ENCODE data around the gene OR2A42. TPM values are rescaled to one million over a fixed set of nuclear protein-coding genes. Genes with fewer than 3 reads are reported as not detected.
A peak's percentile ranks its signal among the peaks of the same experiment; 100 is the strongest.
"Not testable (repeated sequence)": the region's sequence is repeated elsewhere in the genome, so short reads cannot be mapped to it uniquely, and the experiment has no call there.

The OR2A42 gene
- total RNA-seq, 1 donor from 2014 or later, result 0.15 TPM

DNA sequence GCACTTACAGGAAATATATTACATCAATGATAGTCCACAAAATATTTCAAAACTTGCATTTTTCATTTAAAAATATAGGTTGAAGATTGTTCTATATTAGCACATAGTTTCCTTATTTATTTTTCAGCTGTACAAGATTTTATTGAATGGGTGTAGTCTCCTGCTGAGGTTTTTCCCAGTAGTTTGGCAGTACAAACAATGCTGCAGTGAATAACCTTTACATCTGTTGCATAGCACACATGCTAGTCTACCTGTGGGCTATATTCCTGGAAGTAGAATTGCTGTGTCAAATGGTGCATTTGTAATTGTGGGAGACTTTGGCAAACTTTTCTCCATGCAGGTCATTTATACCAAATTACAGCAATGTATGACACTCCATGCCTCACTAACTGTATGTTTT lies 18.9 kb downstream of the OR2A42 start:
- DNase-seq (ENCODE audit: low read depth), result not testable (repeated sequence)

DNA sequence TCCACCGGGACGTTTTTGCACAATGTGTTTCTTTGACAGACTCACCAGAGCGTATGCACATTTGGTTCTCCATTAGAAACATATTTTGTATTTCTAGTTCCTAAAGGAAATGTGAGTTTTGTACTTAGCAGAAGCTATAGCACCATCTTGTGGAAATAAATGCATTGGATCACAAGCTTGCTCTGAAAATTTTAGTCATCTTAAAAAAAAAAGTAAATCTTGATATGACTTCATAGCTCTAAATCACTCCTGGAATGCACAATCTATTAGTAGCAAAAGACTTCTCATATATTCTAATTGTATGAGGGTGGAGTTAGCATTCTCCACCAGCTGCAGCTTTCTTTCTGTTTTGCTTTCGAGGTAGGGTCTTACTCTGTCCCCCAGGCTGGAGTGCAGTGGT lies 20.3 kb downstream of the OR2A42 start:
- DNase-seq (ENCODE audit: low read depth), result not testable (repeated sequence)

DNA sequence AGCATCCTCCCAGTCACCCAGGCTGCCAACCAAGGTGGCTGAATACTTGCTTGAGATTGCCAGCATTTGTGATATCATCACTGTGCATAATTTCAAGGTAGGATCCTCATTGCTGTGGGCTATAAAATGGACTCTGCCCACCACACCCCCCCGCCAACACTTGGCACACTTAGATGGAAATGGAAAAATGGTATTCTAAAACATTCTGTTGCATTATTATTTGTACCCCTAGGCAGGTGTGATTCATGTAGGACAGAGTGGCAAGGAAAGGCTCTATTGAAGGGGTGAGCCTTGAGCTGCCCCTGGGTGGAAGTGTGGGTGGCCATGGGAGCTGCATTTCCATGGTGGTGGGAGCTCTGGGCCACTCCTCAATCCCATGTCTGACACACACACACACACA lies 20.8 kb downstream of the OR2A42 start:
- DNase-seq (ENCODE audit: low read depth), result not testable (repeated sequence)

DNA sequence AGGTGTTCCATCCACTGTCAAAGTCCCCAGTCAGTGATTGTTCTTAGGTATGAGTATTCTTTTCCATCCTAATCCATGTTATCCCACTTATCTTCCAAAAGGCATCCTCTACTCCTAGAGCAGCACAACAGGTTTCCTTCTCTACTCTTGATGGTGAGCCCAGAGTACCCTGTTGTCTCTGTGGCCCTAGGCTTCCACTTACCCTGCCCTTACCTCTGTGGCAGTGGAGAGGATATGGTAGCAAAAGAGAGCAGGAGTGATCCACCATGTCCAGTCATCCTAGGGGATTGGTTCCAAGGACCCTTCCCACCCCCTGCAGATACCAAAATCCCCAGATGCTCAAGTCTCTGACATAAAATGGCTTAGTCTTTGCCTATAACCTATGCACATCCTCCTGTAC lies 22.2 kb downstream of the OR2A42 start:
- not testable (repeated sequence) for DNase-seq (ENCODE audit: low read depth)

DNA sequence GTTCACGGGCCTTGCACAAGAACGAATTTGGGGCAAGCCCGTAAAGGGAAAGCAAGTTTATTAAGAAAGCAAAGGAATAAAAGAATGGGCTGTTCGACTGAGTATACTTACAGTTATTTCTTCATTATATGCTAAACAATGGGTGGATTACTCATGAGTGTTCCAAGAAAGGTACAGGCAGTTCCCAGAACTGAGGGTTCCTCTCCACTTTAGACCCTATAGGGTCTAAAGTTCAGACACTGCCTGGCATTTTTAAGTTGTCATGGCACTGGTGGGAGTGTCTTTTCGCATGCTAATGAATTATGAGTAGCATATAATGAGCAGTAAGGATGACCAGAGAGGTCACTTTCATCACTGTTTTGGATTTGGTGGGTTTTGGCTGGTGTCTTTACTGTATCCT lies 34.1 kb downstream of the OR2A42 start:
- DNase-seq (ENCODE audit: low read depth), result not testable (repeated sequence)

DNA sequence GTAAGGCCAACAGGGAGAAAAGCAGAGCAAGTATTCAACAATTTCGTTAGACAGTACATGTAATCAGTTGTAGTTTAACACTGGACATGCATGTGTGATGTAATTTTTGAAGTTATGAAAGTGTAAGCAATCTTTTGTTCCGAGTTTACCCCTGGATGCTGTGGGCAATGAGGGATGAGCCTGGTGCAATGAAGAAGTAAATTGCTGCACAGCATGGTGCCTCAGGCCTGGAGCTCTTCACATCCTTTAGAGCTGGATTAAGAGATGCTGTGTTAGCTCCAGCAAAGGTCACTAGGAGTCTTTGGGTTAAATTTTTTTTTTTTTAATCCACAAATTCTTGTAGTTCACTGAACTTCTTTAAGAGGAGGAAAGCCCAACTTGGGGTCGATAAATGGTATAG lies 36.3 kb downstream of the OR2A42 start:
- not testable (repeated sequence) for DNase-seq (ENCODE audit: low read depth)

DNA sequence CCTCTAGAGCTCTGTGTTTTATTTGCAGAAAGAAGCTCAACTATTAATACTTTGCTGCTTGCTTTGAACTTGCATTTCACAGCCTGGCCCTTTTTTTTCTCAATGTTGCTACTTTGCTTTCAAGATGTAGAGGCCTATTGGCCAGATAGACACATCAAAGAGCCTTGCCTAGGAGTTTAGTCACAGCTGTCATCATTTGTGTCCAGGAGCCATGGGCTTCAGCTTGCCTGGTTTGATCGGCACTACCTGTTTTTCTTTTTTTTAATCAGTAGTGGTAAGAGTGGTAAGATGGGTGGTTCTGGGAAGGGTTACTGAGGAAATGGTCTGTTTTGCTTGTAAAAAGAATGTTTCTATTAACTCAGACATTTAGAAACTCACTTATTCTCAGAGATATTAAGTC lies 37.4 kb downstream of the OR2A42 start:
- not testable (repeated sequence) for DNase-seq (ENCODE audit: low read depth)

DNA sequence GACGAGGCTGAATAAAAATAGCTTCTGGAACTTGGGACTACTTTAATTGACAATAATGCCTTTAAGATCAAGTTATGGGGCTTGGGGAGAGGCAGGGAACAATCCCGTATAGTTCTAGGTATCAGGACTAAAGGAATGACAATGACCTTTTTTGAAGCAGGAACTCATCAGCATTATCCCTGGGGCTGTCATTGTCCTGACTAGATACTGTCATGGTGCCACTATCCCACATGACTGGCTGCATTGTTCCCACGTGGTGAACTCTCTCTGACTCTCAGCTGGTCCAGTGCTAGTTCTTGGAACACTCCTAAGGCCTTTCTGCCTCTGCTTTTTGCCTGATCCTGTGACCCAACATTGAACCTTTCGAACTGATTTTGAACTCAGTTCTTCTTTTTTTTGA lies 40.5 kb downstream of the OR2A42 start:
- DNase-seq (ENCODE audit: low read depth), result not testable (repeated sequence)

DNA sequence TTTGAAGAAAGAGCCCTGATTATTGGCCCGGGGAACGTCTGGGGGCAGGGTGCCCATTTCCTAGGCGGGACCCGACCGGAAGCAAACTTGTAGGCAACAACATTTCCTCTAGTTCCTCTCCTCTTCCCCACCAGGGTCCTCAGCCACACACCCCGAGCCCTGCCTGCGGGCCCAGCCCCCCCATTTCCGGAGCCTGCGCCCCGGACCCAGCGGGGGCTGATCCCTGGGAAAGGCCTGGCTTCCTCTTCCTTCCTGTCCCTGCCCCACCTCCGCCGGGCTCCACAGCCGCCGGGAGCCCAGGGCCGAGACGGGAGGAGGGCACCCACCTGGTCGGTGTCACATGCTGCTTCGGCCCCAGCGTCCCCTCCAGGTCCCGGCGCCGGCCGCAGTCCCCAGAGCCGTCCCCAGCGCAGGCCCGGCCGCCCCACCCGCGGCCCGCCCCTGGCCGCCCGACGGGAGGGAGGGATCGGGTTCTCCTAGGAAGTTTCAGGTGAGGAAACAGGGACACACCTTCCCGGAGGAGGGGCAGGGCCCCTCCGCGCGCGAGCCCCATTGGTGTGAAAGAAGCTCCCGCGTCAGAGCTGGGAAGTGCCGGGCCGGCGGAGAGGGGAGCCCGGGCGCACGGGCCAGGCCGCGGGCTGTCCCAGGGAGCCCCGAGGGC lies 44.1 kb downstream of the OR2A42 start, which contains the start of gene ARHGEF35:
ARHGEF35 (minus strand) TSS at position 622 of the 661 bp plus-strand sequence. CDS start 7,450 bp downstream, outside the sequence.
- DNase-seq (ENCODE audit: low read depth), result not testable (repeated sequence)

DNA sequence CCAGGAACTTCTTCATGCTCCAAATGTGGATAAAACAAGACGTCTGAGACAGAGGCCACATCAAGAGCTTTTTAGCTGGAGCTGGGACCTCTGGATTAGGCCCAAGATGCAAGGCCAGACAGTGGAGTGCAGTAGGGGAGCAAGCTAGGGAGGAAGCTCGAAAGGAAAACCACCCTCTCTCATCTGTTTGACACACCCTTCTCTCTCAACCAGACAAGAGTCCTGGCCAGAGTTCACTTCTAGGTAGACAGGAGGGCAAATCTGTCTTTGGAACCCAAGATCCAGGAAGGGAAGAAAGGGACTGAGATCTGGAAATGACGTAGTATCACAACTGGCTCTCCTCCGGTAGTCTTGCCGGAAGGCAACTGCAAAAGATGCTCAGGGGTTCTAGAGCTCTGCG lies 45.0 kb downstream of the OR2A42 start:
- DNase-seq (ENCODE audit: low read depth), result not testable (repeated sequence)

DNA sequence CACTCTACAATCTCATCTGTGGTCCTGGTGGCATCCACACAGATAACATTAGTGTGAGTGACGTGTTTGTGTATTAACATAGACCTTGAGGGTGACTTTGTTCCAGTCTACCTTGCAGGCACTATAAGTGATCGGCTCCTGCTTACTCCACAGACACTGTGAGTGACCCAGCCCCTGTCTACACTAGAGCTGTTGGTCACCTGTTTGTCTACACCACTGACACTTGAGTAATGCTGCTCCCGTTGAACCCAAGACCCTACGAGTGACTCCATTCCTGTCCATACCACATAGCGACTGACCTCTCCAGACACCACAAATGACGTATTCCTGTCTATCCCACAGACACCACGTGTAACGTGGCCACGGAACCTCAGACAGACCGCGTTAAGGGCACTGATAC lies 45.6 kb downstream of the OR2A42 start:
- not testable (repeated sequence) for DNase-seq (ENCODE audit: low read depth)

DNA sequence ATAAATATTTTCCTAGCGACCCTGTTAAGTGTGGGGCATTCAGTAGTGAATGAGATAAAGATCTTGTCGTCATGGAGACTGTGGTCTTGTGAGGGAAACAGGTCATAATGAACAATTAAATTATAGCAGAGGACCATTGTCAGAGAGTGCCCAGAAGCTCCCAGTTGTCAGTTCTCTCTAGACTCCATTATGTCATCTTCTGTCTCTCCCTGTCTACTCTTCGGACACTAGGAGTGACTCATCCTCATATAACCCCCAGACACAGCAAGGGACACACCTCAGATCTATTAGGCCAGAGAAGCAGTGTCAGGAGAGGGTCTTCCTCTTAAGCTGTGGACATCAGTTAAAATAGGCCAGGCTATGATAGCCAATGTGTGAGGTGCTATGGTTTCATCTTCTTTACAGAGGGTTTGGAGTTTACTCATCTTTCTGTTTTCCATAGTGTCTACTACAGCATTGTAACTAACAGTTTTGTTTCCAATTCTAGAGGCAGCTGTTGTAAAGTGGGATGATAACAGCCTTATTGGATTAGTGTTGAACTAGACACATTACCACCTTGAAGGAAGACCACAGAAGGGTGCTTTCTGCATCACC lies 50.7 kb downstream of the OR2A42 start:
- not testable (repeated sequence) for DNase-seq (ENCODE audit: low read depth)

DNA sequence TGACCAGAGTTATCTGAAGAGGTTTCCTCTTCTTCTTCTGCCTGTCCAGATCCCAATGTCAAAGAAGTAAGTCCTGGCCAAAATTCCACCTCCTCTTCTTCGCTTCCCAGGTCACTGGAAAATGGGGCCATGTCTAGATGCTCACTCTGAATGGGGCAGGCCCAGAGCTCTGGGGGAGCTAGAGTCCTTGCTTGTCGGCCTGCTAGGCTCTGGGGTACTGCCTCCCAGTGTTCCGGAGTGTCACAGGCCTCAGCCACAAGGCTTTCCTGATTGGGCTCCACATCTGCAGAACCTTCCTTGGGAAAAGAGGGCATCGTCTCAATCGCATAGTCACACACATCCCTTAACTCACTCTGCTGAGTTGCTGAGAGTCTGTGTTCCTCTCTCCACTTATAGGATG lies 51.6 kb downstream of the OR2A42 start:
- not testable (repeated sequence) for DNase-seq (ENCODE audit: low read depth)

DNA sequence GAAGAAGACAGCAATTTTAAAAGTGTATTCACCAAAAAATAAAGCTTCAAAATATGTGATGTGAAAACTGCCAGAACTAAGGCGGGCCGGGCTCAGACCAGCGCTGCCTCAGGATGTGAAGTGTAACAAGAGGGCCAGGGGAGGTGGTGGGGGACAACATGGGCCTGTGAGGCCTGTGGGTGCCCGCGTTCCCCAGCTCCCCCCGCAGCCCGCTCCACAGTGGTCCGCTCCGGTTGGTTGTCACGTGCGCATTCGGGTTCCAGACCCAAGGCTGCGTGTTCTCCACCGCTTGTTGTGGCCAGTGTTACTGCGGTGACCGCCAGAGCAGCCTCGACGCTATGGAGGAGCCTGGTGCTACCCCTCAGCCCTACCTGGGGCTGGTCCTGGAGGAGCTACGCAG lies 56.2 kb downstream of the OR2A42 start, which contains the start of gene CTAGE4:
CTAGE4 (plus strand) TSS at position 301 of the 400 bp plus-strand sequence; CDS start at position 339, 38 bp downstream.
- not testable (repeated sequence) for DNase-seq (ENCODE audit: low read depth)

DNA sequence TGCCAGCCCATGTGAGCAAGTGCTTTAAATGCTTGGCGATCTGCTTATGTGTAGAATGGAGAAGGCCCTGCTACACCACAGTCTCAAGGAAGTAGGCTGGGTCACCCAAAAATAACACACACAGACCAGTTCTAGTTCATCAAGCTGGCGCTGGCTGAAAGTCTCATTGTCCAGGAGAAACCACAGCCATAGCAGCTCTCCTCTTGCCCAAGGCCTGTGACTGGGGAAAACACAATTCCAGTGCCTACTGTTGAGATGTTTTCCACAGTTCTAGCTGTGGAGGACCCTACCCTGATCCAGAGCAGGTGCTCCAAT lies 60.3 kb downstream of the OR2A42 start:
- DNase-seq (ENCODE audit: low read depth), result not testable (repeated sequence)

DNA sequence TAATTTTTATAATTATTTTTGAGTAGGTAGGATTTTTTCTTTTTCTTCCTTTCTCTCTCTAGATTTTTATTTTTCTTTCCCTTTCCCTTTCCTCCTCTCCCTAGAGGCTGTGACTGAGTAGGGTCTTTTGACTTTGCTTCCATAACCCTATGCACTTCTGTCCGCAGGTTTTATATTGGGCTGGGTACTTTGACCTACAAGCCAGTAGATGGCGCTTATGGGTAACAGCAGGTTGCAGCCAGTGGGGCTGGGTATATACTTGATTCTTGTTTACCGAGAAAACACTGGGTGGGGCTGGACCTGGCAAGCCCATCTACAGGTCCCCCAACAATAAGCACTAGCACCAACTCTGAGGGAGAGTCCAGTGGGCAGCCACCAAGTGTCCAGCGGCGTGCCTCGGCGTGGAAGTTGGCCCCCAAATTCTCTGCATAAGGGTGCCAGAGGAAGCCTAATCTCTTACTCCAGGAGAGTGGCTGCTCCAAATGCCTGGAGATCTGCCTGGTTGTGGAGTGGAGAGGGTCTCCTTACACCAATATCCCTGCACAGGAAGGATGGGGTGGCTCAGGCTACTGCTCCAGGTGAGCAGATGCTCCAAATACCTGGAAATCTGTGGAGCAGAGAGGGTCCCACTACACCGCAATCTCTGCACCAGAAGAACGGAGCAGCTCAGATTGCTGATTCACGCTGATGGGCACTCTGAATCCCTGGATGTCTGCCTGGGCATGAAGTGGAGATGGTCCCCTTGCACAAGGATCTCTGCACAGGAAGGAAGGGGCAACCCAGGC lies 60.8 kb downstream of the OR2A42 start:
- peak; percentile 8 for DNase-seq (ENCODE audit: low read depth)

Other genes starting within 250 kb of the OR2A42 start
- not detected in 2 replicates for gene OR6B1, start 239.3 kb downstream of the OR2A42 start, total RNA-seq
- not detected in 2 replicates for gene OR2A5, start 190.7 kb downstream of the OR2A42 start, total RNA-seq
- not detected in 2 replicates for gene OR2A25, start 169.8 kb downstream of the OR2A42 start, total RNA-seq
- gene OR2A12, start 153.3 kb downstream of the OR2A42 start, total RNA-seq, result not detected in 2 replicates
- gene OR2A2, start 130.0 kb downstream of the OR2A42 start, total RNA-seq, result not detected in 2 replicates
- gene OR2A14, start 116.4 kb downstream of the OR2A42 start, total RNA-seq, result not detected in 2 replicates
- 7.3 and 17.4 TPM in 2 replicates for gene CTAGE4, start 56.1 kb downstream of the OR2A42 start, total RNA-seq
- gene ARHGEF35, start 43.8 kb downstream of the OR2A42 start, total RNA-seq, result 22.4 and 25.0 TPM in 2 replicates
- gene OR2A7, start 25.2 kb upstream of the OR2A42 start, total RNA-seq, result 1.7 and 5.6 TPM in 2 replicates
- gene CTAGE8, start 29.7 kb upstream of the OR2A42 start, total RNA-seq, result 2.3 and 3.9 TPM in 2 replicates
- 0.05 TPM in 1 of 2 replicates, not detected in the other for gene OR2A1, start 72.8 kb upstream of the OR2A42 start, total RNA-seq
- 15.6 and 34.1 TPM in 2 replicates for gene ARHGEF5, start 115.8 kb upstream of the OR2A42 start, total RNA-seq
- not detected in 2 replicates for gene NOBOX, start 164.1 kb upstream of the OR2A42 start, total RNA-seq

Measured in renal cortical epithelial cell (primary cell).